WTC11 (cell line): Measurements from ENCODE around the gene ASIC1.

Experiments used
- MYBL2 ChIP-seq: sonication (generic); formaldehyde crosslinking; IDR thresholded peaks from 2 replicates; pipeline ENCODE4 v1.8.1; 2023; ENCODE audit warnings: mild to moderate bottlenecking, moderate library complexity, missing genetic modification reagents
- TF ChIP-seq, protein P1 (sequence below): sonication (generic); formaldehyde crosslinking; IDR thresholded peaks from 2 replicates; pipeline ENCODE4 v1.8.0; 2022; ENCODE audit warnings: mild to moderate bottlenecking, missing genetic modification reagents
- TF ChIP-seq, protein P2 (sequence below): fragments of 200-600 bp; IDR thresholded peaks from 2 replicates; pipeline ENCODE4 v1.8.0; 2022; ENCODE audit warnings: antibody characterized with exemption
- TF ChIP-seq, protein P3 (sequence below): sonication (generic); formaldehyde crosslinking; IDR thresholded peaks from 2 replicates; pipeline ENCODE4 v1.8.1; 2022; ENCODE audit warnings: low read depth, missing genetic modification reagents, borderline replicate concordance

DNA sequence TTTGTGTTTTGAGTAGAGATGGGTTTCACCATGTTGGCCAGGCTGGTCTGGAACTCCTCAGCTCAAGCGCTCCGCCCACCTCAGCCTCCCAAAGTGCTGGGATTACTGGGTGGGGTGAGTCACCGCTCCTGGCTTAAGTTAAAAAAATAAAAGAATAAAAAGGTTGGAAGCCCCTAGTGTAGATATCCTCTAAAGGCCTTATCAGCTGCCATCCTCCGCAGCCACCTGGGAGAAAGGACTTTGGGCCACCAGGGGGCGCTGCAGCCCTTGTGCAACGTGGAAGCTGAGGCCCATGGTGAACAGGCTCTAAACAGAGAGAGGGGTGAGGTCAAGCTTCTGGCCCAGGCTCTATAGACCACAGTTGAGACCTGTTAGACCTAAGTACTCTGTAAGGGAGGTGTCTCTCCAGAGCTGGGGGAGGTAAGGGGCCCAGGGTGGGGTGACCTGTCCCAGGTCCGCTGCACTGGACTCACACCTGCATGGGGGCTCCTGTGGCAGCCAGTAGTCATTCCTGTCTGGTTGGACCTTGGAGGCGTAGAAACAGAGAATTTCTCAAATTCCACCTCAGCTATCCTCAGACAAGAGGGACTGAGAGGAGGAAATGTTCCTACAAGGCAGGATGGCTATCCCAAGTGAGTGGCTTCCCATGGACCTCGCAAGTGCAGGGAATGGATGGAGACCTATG, 18.1 kb upstream of the ASIC1 start:
- TF ChIP-seq, protein P1, sequence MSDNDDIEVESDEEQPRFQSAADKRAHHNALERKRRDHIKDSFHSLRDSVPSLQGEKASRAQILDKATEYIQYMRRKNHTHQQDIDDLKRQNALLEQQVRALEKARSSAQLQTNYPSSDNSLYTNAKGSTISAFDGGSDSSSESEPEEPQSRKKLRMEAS: no peak
- TF ChIP-seq MYBL2 (CRISPR knock-in tag): no peak
- TF ChIP-seq, protein P2, sequence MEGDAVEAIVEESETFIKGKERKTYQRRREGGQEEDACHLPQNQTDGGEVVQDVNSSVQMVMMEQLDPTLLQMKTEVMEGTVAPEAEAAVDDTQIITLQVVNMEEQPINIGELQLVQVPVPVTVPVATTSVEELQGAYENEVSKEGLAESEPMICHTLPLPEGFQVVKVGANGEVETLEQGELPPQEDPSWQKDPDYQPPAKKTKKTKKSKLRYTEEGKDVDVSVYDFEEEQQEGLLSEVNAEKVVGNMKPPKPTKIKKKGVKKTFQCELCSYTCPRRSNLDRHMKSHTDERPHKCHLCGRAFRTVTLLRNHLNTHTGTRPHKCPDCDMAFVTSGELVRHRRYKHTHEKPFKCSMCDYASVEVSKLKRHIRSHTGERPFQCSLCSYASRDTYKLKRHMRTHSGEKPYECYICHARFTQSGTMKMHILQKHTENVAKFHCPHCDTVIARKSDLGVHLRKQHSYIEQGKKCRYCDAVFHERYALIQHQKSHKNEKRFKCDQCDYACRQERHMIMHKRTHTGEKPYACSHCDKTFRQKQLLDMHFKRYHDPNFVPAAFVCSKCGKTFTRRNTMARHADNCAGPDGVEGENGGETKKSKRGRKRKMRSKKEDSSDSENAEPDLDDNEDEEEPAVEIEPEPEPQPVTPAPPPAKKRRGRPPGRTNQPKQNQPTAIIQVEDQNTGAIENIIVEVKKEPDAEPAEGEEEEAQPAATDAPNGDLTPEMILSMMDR: peak; percentile 97
- TF ChIP-seq, protein P3, sequence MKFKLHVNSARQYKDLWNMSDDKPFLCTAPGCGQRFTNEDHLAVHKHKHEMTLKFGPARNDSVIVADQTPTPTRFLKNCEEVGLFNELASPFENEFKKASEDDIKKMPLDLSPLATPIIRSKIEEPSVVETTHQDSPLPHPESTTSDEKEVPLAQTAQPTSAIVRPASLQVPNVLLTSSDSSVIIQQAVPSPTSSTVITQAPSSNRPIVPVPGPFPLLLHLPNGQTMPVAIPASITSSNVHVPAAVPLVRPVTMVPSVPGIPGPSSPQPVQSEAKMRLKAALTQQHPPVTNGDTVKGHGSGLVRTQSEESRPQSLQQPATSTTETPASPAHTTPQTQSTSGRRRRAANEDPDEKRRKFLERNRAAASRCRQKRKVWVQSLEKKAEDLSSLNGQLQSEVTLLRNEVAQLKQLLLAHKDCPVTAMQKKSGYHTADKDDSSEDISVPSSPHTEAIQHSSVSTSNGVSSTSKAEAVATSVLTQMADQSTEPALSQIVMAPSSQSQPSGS (CRISPR knock-in tag): no peak
